A549 (cell line): ENCODE measurements around the gene CYP20A1.
"Not testable (repeated sequence)": the region's sequence is repeated elsewhere in the genome, so short reads cannot be mapped to it uniquely, and the experiment has no call there.

Experiments used
- CTCF ChIP-seq: fragments of >200 bp; sonication (Bioruptor Twin); formaldehyde crosslinking; IDR thresholded peaks from 3 replicates; pipeline ENCODE4 v1.5.1; 2016
- RCOR1 ChIP-seq: fragments of 150-350 bp; IDR thresholded peaks from 2 replicates; pipeline ENCODE4 v1.6.1; 2014; ENCODE audit warnings: antibody characterized with exemption, low read length, low read depth

GRCh38 chr2:203229674-203230073 lies 9.1 kb upstream of the CYP20A1 start:
- TF ChIP-seq CTCF, RCOR1: not testable (repeated sequence)
